NT2/D1 (cell line): ENCODE data around the gene MPRIP.

ENCODE experiments used
- SUZ12 ChIP-seq: IDR thresholded peaks from 2 replicates; pipeline ENCODE4 v1.6.1; 2011; ENCODE audit not compliant: insufficient read length, insufficient read depth; ENCODE audit errors: extremely low read depth
- YY1 ChIP-seq: IDR thresholded peaks from 2 replicates; pipeline ENCODE4 v1.6.1; 2011; ENCODE audit not compliant: insufficient read length, insufficient read depth
- ZNF274 ChIP-seq: IDR thresholded peaks from 2 replicates; pipeline ENCODE4 v1.6.1; 2011; ENCODE audit warnings: mild to moderate bottlenecking, low read depth, low read length

GRCh38 chr17:17156511-17156910, 114.3 kb downstream of the MPRIP start:
- TF ChIP-seq YY1: no peak
- TF ChIP-seq ZNF274: no peak
- no peak for TF ChIP-seq SUZ12
